ENCODE results near the gene CDKAL1.

GRCh38 chr6:20943922-20944321 lies 409.7 kb downstream of the CDKAL1 start:
- TF ChIP-seq ZBTB33 (IDR thresholded peaks at IDR 0.05), result no peak
- TF ChIP-seq CTCF (IDR thresholded peaks at IDR 0.05 in 2 of 3, conservative IDR thresholded peaks at IDR 0.05 in 1 of 3; ENCODE audit: control insufficient read depth in 2 of 3, extremely low read depth in 1 of 3, insufficient read depth in 1 of 3, low read depth in 3 of 3, low read length in 3 of 3), result no peak
- no peak for TF ChIP-seq GABPA (IDR thresholded peaks at IDR 0.05; ENCODE audit: low read depth)
